Endometrial microvascular endothelial cells (primary cell): Measurements from ENCODE around the gene SORBS1. TPM values are rescaled to one million over a fixed set of nuclear protein-coding genes. Genes with fewer than 3 reads are reported as not detected.

Experiments used
- in situ Hi-C: cut with HindIII; loops from 2 replicates; pipeline ENCODE4 v1.10.0; 2017; ENCODE audit warnings: low sequenced_read_pairs, low pct_unique_long_range_greater_than_20kb; ENCODE audit errors: inconsistent ontology term
- total RNA-seq: library from RNA; depleted of rRNA; stranded (reverse); fragments of >200 nt; gene quantifications from one replicate; pipeline ENCODE4 v1.2.3, GENCODE V29; 2015; ENCODE audit errors: inconsistent ontology term

SORBS1 gene
- total RNA-seq, 1 donor from 2014 or later = 4.5 TPM

GRCh38 chr10:95544783-95545500 is 16.2 kb downstream of the SORBS1 start:
- in situ Hi-C loops = no loop called here

DNA sequence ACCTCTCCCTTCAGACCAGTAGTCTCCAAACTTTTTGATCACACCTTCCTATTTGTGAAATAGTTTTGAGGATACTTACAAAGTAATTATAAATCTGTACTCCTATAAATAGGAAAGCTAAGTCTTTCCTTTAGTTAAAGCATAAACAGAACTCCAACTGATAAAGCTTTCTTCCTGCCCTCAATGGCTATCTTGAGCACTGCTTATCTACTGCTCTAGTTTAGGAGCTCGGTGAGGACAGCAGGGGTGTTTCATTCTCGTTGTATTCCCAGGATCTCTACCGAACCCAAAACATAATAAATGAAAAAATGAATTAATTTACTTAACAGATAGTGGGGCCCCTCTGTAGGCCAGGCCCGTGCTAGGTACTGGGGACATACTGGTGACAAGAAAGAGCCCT is 17.7 kb downstream of the SORBS1 start:
- in situ Hi-C loops = no loop called here

DNA sequence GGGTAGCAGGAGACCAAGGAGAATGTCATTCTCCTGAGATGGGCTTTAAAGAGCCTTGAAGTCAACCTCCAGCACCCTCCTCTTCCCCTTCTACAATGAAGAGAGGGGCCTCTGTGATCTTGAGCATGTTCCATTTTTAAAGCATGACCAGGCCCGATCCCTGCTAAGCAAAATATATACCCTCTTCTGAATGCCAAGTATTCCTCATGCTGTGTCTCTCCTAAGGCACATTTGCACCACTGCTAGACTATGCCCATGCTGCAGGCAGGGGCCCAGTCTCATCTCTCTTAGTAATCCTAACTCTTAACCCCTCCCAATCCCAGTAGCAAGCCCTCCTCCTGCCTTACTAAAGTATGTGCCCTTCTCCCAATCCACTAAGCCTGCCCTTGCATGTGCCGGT is 18.4 kb downstream of the SORBS1 start:
- in situ Hi-C loops = no loop called here

DNA sequence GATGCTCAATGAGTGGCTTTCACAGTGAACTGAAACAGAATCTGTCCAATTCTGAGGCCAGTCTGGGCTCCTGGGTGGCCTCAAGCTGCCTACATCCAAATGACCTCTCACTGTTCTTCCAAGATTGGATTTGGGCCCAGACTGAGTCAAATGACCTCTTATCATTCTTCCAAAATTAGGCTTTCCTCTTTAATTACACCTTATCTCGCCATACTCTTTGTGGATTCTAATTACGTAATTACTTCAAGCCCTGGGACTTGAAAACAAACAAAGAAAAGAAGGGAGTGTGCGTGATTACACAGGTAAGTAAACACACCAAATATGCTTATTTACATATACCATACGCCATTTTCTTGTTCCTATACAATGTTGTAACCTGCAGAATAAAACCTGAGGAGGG is 18.8 kb downstream of the SORBS1 start:
- in situ Hi-C loops = no loop called here

DNA sequence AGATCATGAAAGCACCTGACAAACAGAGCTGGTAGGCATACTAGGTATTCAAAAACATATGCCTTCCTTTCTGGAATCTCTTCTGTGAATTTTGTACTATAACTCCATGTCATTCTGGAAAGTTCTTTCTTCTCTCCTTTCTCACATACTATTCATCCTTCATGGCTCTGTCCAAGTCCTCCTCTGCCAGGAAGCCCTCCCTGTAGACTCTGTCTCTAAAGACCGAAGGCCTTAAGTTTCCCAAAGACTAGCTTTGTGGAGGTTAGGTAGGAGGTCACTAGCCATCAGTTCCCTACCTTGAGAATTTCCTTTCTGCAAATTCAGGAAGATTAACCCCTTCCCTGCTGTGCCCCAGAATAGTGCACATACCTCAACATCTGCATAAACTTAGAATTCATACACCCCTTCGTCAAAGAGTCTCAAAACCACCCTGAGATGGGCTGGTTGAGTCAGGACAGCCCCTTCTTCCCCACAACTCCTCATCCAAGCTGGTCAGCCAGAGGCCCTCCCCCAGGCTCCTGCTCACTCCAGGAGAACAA is 20.6 kb downstream of the SORBS1 start:
- in situ Hi-C loops = no loop called here

- in situ Hi-C loops = no loop called here
Measured at GRCh38 chr10:95539560-95540284, 21.4 kb downstream of the SORBS1 start.

DNA sequence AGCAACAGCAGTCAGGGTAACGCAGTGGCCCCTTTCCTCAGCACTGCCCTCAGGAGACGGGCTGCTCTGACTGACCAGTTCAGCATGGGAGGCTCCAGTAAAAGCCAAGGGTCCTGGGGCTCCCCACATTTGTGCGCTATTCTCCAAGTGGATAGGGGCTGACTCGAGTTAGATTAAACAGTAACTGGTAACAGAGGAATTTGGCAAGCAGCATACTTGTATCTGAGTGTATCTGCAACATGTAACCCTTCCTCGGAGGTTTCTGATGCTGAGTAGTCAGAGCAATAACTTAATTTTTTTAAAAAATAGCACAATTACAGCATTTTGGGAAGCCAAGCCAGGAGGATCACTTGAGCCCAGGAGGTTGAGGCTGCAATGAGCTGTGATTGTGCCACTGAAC is 22.8 kb downstream of the SORBS1 start:
- in situ Hi-C loops = no loop called here

DNA sequence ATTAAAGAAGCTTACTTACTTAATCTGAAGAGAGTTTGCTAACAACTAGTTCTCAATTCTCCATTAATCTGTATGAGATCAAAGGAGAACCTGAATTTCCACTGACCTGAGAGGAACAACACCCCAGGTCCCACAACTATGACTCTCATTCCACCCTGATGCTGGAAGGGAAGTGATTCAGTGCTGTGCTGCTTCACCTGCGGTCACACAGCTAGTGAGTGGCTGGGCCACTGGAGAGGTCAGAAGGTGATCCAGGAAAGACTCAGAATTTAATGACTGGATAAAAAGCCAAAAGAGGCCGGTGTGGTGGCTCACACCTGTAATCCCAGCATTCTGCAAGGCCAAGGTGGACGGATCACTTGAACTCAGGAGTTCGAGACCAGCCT is 23.6 kb downstream of the SORBS1 start:
- in situ Hi-C loops = no loop called here

- in situ Hi-C loops = no loop called here
Measured at GRCh38 chr10:95536894-95537541, 24.2 kb downstream of the SORBS1 start.

DNA sequence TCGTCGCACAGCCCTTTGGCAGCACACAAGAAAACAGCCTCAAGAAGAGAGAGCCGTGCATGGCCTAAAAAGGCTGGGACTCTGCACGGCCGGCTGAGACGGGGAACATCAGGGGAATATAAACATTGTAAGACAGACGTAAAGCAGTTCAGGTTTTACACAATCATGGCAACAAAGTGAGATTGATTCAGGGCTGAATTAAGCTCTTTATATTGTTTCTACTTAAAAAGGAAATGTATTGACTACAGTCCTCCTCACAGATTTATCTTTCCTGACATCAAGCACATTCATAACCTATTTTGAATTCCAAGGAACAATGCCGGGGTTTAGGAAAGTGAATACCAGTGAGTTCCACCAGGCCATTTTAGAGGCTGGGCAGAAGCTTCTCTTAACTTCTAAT is 25.2 kb downstream of the SORBS1 start:
- in situ Hi-C loops = no loop called here

DNA sequence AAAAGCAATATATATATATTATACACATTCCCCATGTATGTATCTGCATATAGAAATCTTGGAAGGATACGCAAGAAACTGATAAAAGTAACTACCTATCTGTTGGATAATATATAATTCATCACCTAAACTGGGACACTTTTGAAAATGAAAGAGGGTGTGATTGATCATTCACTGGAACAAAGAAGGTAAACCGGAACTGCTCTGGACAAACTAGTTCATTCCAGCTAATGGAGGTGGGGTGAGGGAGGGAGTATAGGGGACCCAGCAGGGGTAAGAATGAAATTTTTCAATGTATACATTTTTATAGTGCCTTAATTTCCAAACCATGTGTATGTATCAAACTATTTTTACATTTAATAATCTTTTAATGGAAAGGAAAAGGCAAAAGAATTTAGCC is 25.6 kb downstream of the SORBS1 start:
- in situ Hi-C loops = no loop called here

- in situ Hi-C loops = no loop called here
Measured at GRCh38 chr10:95533590-95533989, 27.6 kb downstream of the SORBS1 start.

GRCh38 chr10:95532536-95532935 is 28.6 kb downstream of the SORBS1 start:
- in situ Hi-C loops = no loop called here

GRCh38 chr10:95531994-95532399 is 29.2 kb downstream of the SORBS1 start:
- in situ Hi-C loops = no loop called here

DNA sequence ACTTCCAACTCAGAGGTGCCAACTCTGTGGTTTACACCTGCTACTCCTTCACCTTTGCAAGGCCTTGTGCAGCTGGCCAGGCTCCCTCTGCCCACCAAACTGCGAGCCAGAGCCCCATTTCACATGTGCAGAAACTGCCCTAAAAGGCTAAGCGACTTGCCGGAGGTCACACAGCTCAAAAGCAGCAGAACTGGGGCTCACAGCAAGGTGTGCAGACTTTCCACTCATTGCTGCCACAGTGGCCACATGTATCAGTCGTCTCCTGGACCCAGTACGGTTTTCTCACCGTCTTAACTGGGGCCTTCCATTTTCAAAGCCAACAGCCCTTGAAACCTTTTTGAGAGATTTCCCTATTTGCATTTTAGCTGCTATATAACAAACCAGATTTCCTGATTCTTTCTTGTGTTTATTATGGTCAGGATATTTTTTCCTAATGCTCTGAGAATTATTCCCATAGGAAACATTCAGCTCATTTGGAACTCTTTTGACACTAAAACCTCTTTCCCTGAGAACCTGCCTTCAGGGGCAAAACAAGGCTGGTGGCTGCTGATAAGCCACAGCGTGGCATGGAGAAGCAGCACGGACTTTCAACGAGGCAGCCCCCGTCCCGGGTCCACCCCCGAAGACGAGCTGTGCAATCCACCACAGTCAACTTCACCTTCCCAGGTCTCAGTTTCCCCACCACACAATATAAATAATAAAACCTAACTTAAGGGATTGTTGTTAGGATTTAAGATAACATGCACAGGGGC is 29.9 kb downstream of the SORBS1 start:
- in situ Hi-C loops = no loop called here

- in situ Hi-C loops = no loop called here
Measured at GRCh38 chr10:95530561-95530960, 30.6 kb downstream of the SORBS1 start.

GRCh38 chr10:95530029-95530428 is 31.1 kb downstream of the SORBS1 start:
- in situ Hi-C loops = no loop called here

DNA sequence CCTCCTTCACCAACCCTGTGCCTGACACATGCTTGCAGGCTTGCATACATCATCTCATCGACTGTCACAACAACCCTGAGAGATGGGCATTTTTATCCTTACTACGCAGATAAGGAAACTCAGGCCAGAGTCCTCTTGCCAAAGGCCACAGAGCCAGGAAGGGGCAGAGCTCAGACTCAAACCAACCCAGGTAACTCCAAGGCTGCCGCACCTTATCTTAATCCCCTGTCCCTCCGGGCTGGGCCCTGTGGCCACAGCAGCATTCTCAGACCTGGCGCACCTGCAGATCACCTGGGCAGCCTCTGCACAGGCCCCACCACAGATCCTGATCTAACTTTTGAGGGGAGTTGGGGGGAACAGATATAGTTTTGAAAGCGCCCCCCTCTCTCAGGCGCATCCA is 35.1 kb downstream of the SORBS1 start:
- in situ Hi-C loops = no loop called here

GRCh38 chr10:95525033-95525418 is 36.1 kb downstream of the SORBS1 start:
- in situ Hi-C loops = no loop called here
